PC-9 (cell line): Measurements from ENCODE around the gene IDS. TPM values are rescaled to one million over a fixed set of nuclear protein-coding genes. Genes with fewer than 3 reads are reported as not detected.

Source experiments
- BruUV-seq: library from RNA; stranded (reverse); fragments of 400-500 nt; replicated peaks from 2 replicates; lab custom pipeline; 2021; lab: Mats Ljungman, UMichigan
- CTCF ChIA-PET: fragments of 300-600 bp; sonication (Branson Sonifier 250); formaldehyde crosslinking; loops from one replicate; lab custom pipeline; 2022; ENCODE audit warnings: antibody characterized with exemption; lab: Charles Lee
- POLR2A ChIA-PET: fragments of 300-600 bp; sonication (Branson Sonifier 250); formaldehyde crosslinking; loops from one replicate; lab custom pipeline; 2022; ENCODE audit warnings: antibody characterized with exemption; ENCODE audit not compliant: unreplicated experiment; lab: Charles Lee
- DNase-seq, 2 experiments: peaks; one replicate each; pipeline versions ENCODE4 v3.0.0 to v3.0.0-alpha.2; 2015 to 2022; ENCODE audit warnings: mixed read lengths in 1 of 2
- H2AFZ ChIP-seq: fragments of 200-600 bp; sonication (generic); 2 replicates; pipeline ENCODE4 v1.8.1; 2017; ENCODE audit warnings: antibody characterized with exemption
- H3F3A ChIP-seq: fragments of 200-600 bp; sonication (generic); 2 replicates; pipeline ENCODE4 v1.8.1; 2017; ENCODE audit warnings: antibody characterized with exemption, mild to moderate bottlenecking, low read depth; ENCODE audit not compliant: insufficient read depth
- H3K27ac ChIP-seq: fragments of 200-600 bp; sonication (generic); 2 replicates; pipeline ENCODE4 v1.6.1; 2016; ENCODE audit warnings: mixed run types
- H3K27me3 ChIP-seq: fragments of 200-600 bp; sonication (generic); 2 replicates; pipeline ENCODE4 v1.6.1; 2016; ENCODE audit warnings: low read depth, mixed run types; ENCODE audit not compliant: insufficient read depth
- H3K36me3 ChIP-seq: fragments of 200-600 bp; sonication (generic); 2 replicates; pipeline ENCODE4 v1.6.1; 2016; ENCODE audit warnings: low read depth, mixed run types
- H3K4me1 ChIP-seq: fragments of 200-600 bp; sonication (generic); replicated peaks from 2 replicates; pipeline ENCODE4 v1.6.1; 2016; ENCODE audit warnings: mixed run types; ENCODE audit not compliant: insufficient read depth
- H3K4me2 ChIP-seq: fragments of 200-600 bp; sonication (generic); 2 replicates; pipeline ENCODE4 v1.6.1; 2017; ENCODE audit warnings: mixed run types
- H3K4me3 ChIP-seq: fragments of 200-600 bp; sonication (generic); 2 replicates; pipeline ENCODE4 v1.6.1; 2016; ENCODE audit warnings: mixed run types
- H3K79me2 ChIP-seq: fragments of 200-600 bp; sonication (generic); 2 replicates; pipeline ENCODE4 v1.6.1; 2017; ENCODE audit warnings: low read depth, mixed run types
- H3K9me2 ChIP-seq: fragments of 200-600 bp; sonication (generic); 2 replicates; pipeline ENCODE4 v1.8.1; 2017; ENCODE audit warnings: mild to moderate bottlenecking; ENCODE audit not compliant: insufficient read depth
- H3K9me3 ChIP-seq: fragments of 200-600 bp; sonication (generic); 2 replicates; pipeline ENCODE4 v1.8.1; 2016; ENCODE audit warnings: low read depth; ENCODE audit not compliant: insufficient read depth
- H4K20me1 ChIP-seq: fragments of 200-600 bp; sonication (generic); 2 replicates; pipeline ENCODE4 v1.8.1; 2017; ENCODE audit not compliant: insufficient read depth
- CTCF ChIP-seq: fragments of 200-600 bp; sonication (generic); conservative IDR thresholded peaks from 2 replicates; pipeline ENCODE4 v1.6.1; 2017; ENCODE audit warnings: mixed run types, antibody characterized with exemption, mild to moderate bottlenecking, moderate library complexity
- EZH2 ChIP-seq: fragments of 200-600 bp; sonication (generic); IDR thresholded peaks from 2 replicates; pipeline ENCODE4 v1.8.0; 2017; ENCODE audit warnings: antibody characterized with exemption, low read depth
- intact Hi-C: fragments of 100-400 bp; cut with micrococcal nuclease; formaldehyde crosslinking; loops from one replicate; pipeline ENCODE4 v1.10.0; 2022; ENCODE audit not compliant: unreplicated experiment
- total RNA-seq: library from RNA; stranded (reverse); gene quantifications from 2 replicates; pipeline ENCODE4 v1.2.3, GENCODE V29; 2021

IDS gene
- total RNA-seq, 1 experiment from 2014 or later = 214 TPM

- peaks cover 46% of the 10 kb centered on the region for H3K4me1 ChIP-seq
- peak in 1 of 2 experiments; percentile 54 for DNase-seq
- BruUV-seq = no TSS peak
- no peaks in the 10 kb centered on the region for H3K9me3 ChIP-seq
- no peaks in the 10 kb centered on the region for H3K27me3 ChIP-seq
- POLR2A ChIA-PET = interaction anchor here (2.5 kb wide), 1 partner anchor 33 kb away, joined by 104 read pairs; the partner anchor contains the start of gene EOLA1
- no peak overlapping the region for H3K4me3 ChIP-seq
- CTCF ChIA-PET = interaction anchor here (0.6 kb wide), 1 partner anchor 11 kb away, joined by 3 read pairs; no protein-coding TSS in a partner anchor
- no peak overlapping the region for H2AFZ ChIP-seq
- peaks cover 25% of the 10 kb centered on the region for H3K79me2 ChIP-seq
- peaks cover 35% of the 10 kb centered on the region for H3F3A ChIP-seq
- no peaks in the 10 kb centered on the region for H4K20me1 ChIP-seq
- H3K4me2 ChIP-seq = peak overlapping the region; percentile 93; the same call in 1 of the 2 replicates
- intact Hi-C loops = no loop called here
- TF ChIP-seq CTCF (no peak), EZH2 (no peak)
- no peaks in the 10 kb centered on the region for H3K36me3 ChIP-seq
- H3K27ac ChIP-seq = peak overlapping the region; percentile 43
- H3K9me2 ChIP-seq = no peaks in the 10 kb centered on the region
Observed at GRCh38 chrX:149506349-149506748, 1.2 kb upstream of the IDS start.

- POLR2A ChIA-PET = interaction anchor here (0.6 to 2.5 kb wide), 2 partner anchors 17 to 34 kb away, joined by 4 to 104 read pairs; partner anchors contain the start of gene EOLA1
Observed at GRCh38 chrX:149505671-149506070, 565 bp upstream of the IDS start.

More at GRCh38 chrX:149505671-149506070, 565 bp upstream of the IDS start:
- H3K79me2 ChIP-seq = peaks cover 25% of the 10 kb centered on the region
- H3K9me2 ChIP-seq = no peaks in the 10 kb centered on the region
- H3K9me3 ChIP-seq = no peaks in the 10 kb centered on the region
- H4K20me1 ChIP-seq = no peaks in the 10 kb centered on the region
- CTCF ChIA-PET = interaction anchor here (1.0 kb wide), 1 partner anchor 34 kb away, joined by 3 read pairs; no protein-coding TSS in a partner anchor
- peak overlapping the region; percentile 52; the same call in 1 of the 2 replicates for H2AFZ ChIP-seq
- peak overlapping the region; percentile 69; the same call in 1 of the 2 replicates for H3K27ac ChIP-seq
- peak overlapping the region; percentile 72; the same call in 1 of the 2 replicates for H3K4me3 ChIP-seq
- peaks cover 5% of the 10 kb centered on the region; the same call in 1 of the 2 replicates for H3K36me3 ChIP-seq
- peaks cover 32% of the 10 kb centered on the region for H3F3A ChIP-seq
- H3K4me1 ChIP-seq = peaks cover 42% of the 10 kb centered on the region
- H3K27me3 ChIP-seq = no peaks in the 10 kb centered on the region
- H3K4me2 ChIP-seq = peak overlapping the region; percentile 93
- intact Hi-C loops = loop anchor here (1.0 kb wide), 1 partner anchor 34 kb away; no protein-coding TSS in a partner anchor
- TF ChIP-seq EZH2 (no peak), CTCF (no peak)
- no peak for DNase-seq
- TSS peak; percentile 69 for BruUV-seq
